Natural killer cell (primary cell): ENCODE data around the gene HLA-G. TPM values are rescaled to one million over a fixed set of nuclear protein-coding genes. Genes with fewer than 3 reads are reported as not detected.

Experiments
- ATAC-seq, 3 donors: fragments of 150-1000 bp in 2 of 3; fragments of 200-7000 bp in 1 of 3; cut with Tn5 transposase; 1 replicate in 1 of 3; 2 replicates in 2 of 3; pipeline ENCODE4 v1.10.0; 2021; ENCODE audit warnings: mild to moderate bottlenecking in 2 of 3, moderate library complexity in 2 of 3
- DNase-seq, 2 donors: peaks; one replicate each; pipeline versions ENCODE4 v3.0.0 to v3.0.0-alpha.2; 2013 to 2021; ENCODE audit warnings: mixed read lengths in 1 of 2
- H3K27ac ChIP-seq: one replicate; pipeline ENCODE4 v1.5.1; 2013; ENCODE audit warnings: mild to moderate bottlenecking, low read length
- H3K27me3 ChIP-seq: one replicate; pipeline ENCODE4 v1.6.1; 2013; ENCODE audit warnings: low read length; ENCODE audit not compliant: control insufficient read depth, insufficient read depth
- H3K36me3 ChIP-seq: one replicate; pipeline ENCODE4 v1.6.1; 2013; ENCODE audit warnings: low read length; ENCODE audit not compliant: control insufficient read depth, insufficient read depth
- H3K4me1 ChIP-seq: one replicate; pipeline ENCODE4 v1.6.1; 2013; ENCODE audit warnings: low read length; ENCODE audit not compliant: control insufficient read depth, insufficient read depth
- H3K4me3 ChIP-seq: one replicate; pipeline ENCODE4 v1.5.1; 2013; ENCODE audit warnings: low read length
- H3K9me3 ChIP-seq: one replicate; pipeline ENCODE4 v1.6.1; 2013; ENCODE audit warnings: low read length; ENCODE audit not compliant: control insufficient read depth, insufficient read depth
- H3K27ac Mint-ChIP-seq, 2 donors: one replicate each; pipeline ENCODE4 v1.8.0; 2022; ENCODE audit warnings: mild to moderate bottlenecking in 2 of 2, mixed read lengths in 2 of 2, moderate library complexity in 1 of 2
- H3K27me3 Mint-ChIP-seq, 2 donors: one replicate each; pipeline ENCODE4 v1.8.0; 2022; ENCODE audit warnings: low read depth in 2 of 2, mixed read lengths in 2 of 2
- H3K36me3 Mint-ChIP-seq: one replicate; pipeline ENCODE4 v1.8.0; 2022; ENCODE audit warnings: mixed read lengths
- H3K4me1 Mint-ChIP-seq, 2 donors: one replicate each; pipeline ENCODE4 v1.8.0; 2022; ENCODE audit warnings: mixed read lengths in 2 of 2
- H3K4me3 Mint-ChIP-seq: one replicate; pipeline ENCODE4 v1.8.0; 2022; ENCODE audit warnings: mild to moderate bottlenecking, moderate library complexity, mixed read lengths
- H3K9me3 Mint-ChIP-seq, 2 donors: one replicate each; pipeline ENCODE4 v1.8.0; 2022; ENCODE audit warnings: mixed read lengths in 2 of 2
- WGBS: methylation state at CpG from one replicate; pipeline ENCODE4 v1.1.7; 2013; ENCODE audit warnings: missing lambda C conversion rate; ENCODE audit not compliant: insufficient coverage; 5-methylcytosine and 5-hydroxymethylcytosine counted together
- intact Hi-C: fragments of 100-400 bp; cut with micrococcal nuclease; formaldehyde crosslinking; loops from one replicate; pipeline ENCODE4 v1.14.2; 2022
- total RNA-seq, 4 donors: library from RNA; stranded (reverse); fragments of 120-200 nt in 1 of 4; gene quantifications; one replicate each; pipeline versions ENCODE4 v1.2.3 to v1.2.4, GENCODE V29; 2013 to 2022
- TF ChIP-seq, protein P1 (sequence below): fragments of 200-600 bp; IDR thresholded peaks from one replicate; pipeline ENCODE4 v1.8.0; 2022; ENCODE audit warnings: antibody characterized with exemption

HLA-G gene
- total RNA-seq, 3 donors from 2014 or later (not counting 1 experiment from before 2014, with no cell fraction given), result 1.6 to 7.7 (median 4.0) TPM

DNA sequence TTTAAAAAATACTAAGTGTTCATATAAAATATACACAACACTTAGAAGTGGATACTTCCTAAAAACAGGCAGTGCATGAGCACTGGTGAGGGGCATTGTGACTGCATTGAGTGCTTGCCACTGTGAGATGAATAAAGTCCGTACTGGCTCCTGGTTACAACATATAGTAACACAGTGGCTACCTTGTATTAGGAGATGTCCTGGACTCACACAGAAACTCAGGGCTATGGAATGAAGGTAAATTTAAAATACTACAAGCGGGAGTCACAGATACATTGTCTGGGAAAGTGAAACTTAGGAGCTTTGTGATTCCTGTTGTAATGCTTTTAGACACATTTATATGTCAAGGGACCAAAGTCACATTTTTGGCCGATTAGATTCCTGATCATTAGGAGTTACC is 36.5 kb upstream of the HLA-G start:
- H3K36me3 Mint-ChIP-seq, result no peaks in the 10 kb centered on the region
- H3K4me3 ChIP-seq, result no peak overlapping the region
- no peaks in the 10 kb centered on the region for H3K36me3 ChIP-seq
- no peak overlapping the region for H3K27ac ChIP-seq
- H3K9me3 ChIP-seq, result no peaks in the 10 kb centered on the region
- TF ChIP-seq, protein P1, sequence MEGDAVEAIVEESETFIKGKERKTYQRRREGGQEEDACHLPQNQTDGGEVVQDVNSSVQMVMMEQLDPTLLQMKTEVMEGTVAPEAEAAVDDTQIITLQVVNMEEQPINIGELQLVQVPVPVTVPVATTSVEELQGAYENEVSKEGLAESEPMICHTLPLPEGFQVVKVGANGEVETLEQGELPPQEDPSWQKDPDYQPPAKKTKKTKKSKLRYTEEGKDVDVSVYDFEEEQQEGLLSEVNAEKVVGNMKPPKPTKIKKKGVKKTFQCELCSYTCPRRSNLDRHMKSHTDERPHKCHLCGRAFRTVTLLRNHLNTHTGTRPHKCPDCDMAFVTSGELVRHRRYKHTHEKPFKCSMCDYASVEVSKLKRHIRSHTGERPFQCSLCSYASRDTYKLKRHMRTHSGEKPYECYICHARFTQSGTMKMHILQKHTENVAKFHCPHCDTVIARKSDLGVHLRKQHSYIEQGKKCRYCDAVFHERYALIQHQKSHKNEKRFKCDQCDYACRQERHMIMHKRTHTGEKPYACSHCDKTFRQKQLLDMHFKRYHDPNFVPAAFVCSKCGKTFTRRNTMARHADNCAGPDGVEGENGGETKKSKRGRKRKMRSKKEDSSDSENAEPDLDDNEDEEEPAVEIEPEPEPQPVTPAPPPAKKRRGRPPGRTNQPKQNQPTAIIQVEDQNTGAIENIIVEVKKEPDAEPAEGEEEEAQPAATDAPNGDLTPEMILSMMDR, result no peak
- H3K27me3 Mint-ChIP-seq, result peaks cover 47 to 66% of the 10 kb centered on the region in 2 donors
- DNase-seq (peak in 1 of 2 donors; percentile 22), ATAC-seq (no peak)
- peak overlapping the region; percentile 92 for H3K4me3 Mint-ChIP-seq
- intact Hi-C loops, result no loop called here
- peaks cover 16% of the 10 kb centered on the region for H3K27me3 ChIP-seq
- no peaks in the 10 kb centered on the region for H3K9me3 Mint-ChIP-seq
- peak overlapping the region; percentile 5 to 84 for H3K27ac Mint-ChIP-seq
- 56% methylated on average over 3 of the region's 3 CpGs for WGBS
- H3K4me1 Mint-ChIP-seq, result peaks cover 9 to 19% of the 10 kb centered on the region in 2 donors
- H3K4me1 ChIP-seq, result peaks cover 18% of the 10 kb centered on the region

DNA sequence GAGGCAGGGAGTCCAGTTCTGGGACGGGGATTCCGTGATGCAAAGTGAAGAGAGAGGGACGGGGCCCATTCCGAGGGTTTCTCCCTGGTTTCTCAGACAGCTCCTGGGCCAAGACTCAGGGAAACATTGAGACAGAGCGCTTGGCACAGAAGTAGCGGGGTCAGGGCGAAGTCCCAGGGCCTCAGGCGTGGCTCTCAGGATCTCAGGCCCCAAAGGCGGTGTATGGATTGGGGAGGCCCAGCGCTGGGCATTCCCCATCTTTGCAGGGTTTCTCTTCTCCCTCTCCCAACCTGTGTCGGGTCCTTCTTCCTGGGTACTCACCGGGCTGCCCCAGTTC is 35.9 kb upstream of the HLA-G start:
- Histone ChIP-seq H3K9me3 (no peaks in the 10 kb centered on the region), H3K27me3 (peaks cover 19% of the 10 kb centered on the region), H3K27ac (no peak overlapping the region), H3K36me3 (no peaks in the 10 kb centered on the region), H3K4me3 (peak overlapping the region; percentile 89), H3K4me1 (peaks cover 18% of the 10 kb centered on the region)
- H3K36me3 Mint-ChIP-seq, result no peaks in the 10 kb centered on the region
- WGBS, result 64% methylated on average over 12 of the region's 12 CpGs
- H3K9me3 Mint-ChIP-seq, result no peaks in the 10 kb centered on the region
- peak overlapping the region; percentile 5 to 84 for H3K27ac Mint-ChIP-seq
- peaks cover 9 to 19% of the 10 kb centered on the region in 2 donors for H3K4me1 Mint-ChIP-seq
- intact Hi-C loops, result loop anchor here (1.0 kb wide), 1 partner anchor 89 kb away; no protein-coding TSS in a partner anchor
- TF ChIP-seq, protein P1, result no peak
- DNase-seq (no peak), ATAC-seq (peak in 2 of 3 donors; percentile 19 to 36)
- H3K4me3 Mint-ChIP-seq, result peak overlapping the region; percentile 92
- H3K27me3 Mint-ChIP-seq, result peaks cover 48 to 64% of the 10 kb centered on the region in 2 donors

DNA sequence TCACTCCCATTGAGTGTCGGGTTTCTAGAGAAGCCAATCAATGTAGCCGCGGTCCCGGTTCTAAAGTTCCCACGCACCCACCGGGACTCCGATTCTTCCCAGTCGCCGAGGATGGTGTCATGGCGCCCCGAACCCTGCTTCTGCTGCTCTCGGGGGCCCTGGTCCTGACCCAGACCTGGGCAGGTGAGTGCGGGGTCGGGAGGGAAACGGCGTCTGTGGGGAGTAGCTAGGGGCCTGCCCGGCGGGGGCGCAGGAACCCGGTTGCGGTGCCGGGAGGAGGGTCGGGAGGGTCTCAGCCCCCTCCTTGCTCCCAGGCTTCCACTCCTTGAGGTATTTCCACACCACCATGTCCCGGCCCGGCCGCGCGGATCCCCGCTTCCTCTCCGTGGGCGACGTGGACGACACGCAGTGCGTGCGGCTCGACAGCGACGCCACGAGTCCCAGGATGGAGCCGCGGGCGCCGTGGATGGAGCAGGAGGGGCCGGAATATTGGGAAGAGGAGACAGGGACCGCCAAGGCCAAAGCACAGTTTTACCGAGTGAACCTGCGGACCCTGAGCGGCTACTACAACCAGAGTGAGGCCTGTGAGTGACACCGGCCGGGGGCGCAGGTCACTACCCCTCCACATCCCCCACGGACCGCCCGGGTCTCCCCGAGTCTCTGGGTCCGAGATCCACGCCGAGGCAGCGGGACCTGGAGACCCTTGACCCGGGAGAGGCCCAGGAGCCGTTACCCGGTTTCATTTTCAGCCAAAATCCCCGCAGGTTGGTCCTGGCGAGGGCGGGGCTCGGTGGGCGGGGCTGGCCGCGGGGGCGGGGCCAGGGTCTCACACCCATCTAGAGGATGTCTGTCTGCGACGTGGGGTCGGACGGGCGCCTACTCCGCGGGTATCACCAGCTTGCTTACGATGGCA is 35.2 kb upstream of the HLA-G start:
- peak; percentile 86 to 95 (median 87) for ATAC-seq
- WGBS, result 1% methylated on average over 79 of the region's 79 CpGs
- TF ChIP-seq, protein P1, result peak; percentile 37
- Mint-ChIP-seq H3K27me3 (peaks cover 45 to 64% of the 10 kb centered on the region in 2 donors), H3K4me1 (peaks cover 9 to 19% of the 10 kb centered on the region in 2 donors), H3K36me3 (no peaks in the 10 kb centered on the region), H3K27ac (peak overlapping the region; percentile 77 to 84), H3K4me3 (peak overlapping the region; percentile 92), H3K9me3 (no peaks in the 10 kb centered on the region)
- peak overlapping the region; percentile 89 for H3K4me3 ChIP-seq
- intact Hi-C loops, result loop anchor here (1.0 kb wide), 1 partner anchor 90 kb away; no protein-coding TSS in a partner anchor
- H3K36me3 ChIP-seq, result no peaks in the 10 kb centered on the region
- H3K9me3 ChIP-seq, result no peaks in the 10 kb centered on the region
- H3K27me3 ChIP-seq, result peaks cover 19% of the 10 kb centered on the region
- DNase-seq, result peak; percentile 57 to 87
- peak overlapping the region; percentile 72 for H3K27ac ChIP-seq
- peaks cover 18% of the 10 kb centered on the region for H3K4me1 ChIP-seq
